ENCODE measurements around the gene TAF15. TPM values are rescaled to one million over a fixed set of nuclear protein-coding genes. Genes with fewer than 3 reads are reported as not detected.

Gene TAF15
- total RNA-seq, 1 experiment from 2014 or later, result 10.8 TPM

DNA sequence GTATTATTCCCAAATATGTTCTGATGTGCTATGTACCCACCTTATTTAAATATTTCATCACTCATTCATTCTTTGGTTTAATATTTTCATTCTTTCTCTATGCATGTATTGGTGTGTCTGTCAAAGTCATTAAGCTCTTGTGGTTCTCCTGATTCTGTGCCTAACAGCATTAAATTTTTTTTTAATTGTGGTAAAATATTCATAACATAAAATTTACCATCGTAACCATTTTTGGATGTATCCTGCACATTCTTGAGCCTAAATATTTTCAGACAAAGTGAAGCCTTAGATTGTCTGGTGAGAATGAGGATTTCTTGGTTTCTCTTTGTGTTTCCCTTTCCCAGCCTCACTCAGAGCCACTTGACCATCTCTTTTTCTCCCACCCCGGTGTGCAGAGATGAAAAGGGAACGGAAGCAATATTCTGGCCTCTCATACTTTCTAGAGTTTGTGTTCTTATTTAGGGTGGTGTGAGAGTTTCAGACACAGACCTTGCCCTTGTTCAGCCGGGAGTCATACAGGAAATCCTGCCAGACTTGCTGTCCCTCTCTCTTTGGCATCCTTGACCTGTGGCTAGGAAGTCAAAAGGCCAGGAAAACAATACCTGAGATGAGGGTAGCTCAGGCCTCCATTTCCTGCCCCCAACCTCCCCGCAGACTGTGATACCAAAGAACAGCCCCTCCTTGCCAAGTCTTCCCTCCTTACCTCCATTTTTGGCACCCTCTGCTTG, 66.0 kb downstream of the TAF15 start:
- Histone ChIP-seq H3K36me3 (no peaks in the 10 kb centered on the region), H3K4me3 (no peak overlapping the region), H3K27me3 (no peaks in the 10 kb centered on the region), H3K9me3 (no peaks in the 10 kb centered on the region)
- DNase-seq, result no peak

DNA sequence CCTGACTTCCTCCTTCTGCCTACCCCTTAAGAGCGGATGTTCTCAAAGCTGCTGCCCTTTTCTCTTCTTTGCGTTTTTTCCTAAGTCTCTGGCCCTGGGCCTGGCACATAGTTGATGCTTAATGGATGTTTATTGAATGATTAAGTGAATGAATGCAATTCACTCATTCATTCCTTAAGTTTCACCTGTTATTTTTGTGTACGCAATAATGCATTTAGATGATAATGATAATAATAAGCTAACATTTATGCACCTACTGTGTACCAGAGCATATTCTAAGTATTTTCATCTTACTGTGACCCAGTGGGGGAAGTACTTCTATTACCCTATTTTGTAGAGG, 66.5 kb downstream of the TAF15 start:
- H3K27me3 ChIP-seq, result no peaks in the 10 kb centered on the region
- H3K9me3 ChIP-seq, result no peaks in the 10 kb centered on the region
- DNase-seq, result no peak
- H3K36me3 ChIP-seq, result no peaks in the 10 kb centered on the region
- no peak overlapping the region for H3K4me3 ChIP-seq

DNA sequence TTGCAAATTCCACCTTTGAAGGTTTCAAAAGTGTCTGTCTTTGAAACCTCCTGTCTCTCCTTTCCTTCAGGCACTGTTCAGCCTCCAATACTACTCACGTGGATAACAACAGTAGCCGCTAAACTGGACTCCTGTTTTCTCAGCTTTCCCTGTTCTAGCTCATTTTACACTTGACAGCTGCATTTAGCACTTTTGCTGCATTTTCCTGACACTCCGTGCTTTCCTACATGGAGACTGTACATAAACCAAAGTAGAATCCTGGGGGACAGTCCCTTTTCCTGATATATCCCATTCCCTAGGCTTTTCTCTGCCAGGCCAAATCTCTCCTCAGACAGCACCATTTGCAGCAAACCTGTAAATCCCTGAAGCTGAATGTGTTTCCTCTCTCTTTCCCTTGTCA, 67.2 kb downstream of the TAF15 start:
- no peak overlapping the region for H3K4me3 ChIP-seq
- DNase-seq, result no peak
- H3K9me3 ChIP-seq, result no peaks in the 10 kb centered on the region
- H3K27me3 ChIP-seq, result no peaks in the 10 kb centered on the region
- H3K36me3 ChIP-seq, result no peaks in the 10 kb centered on the region

DNA sequence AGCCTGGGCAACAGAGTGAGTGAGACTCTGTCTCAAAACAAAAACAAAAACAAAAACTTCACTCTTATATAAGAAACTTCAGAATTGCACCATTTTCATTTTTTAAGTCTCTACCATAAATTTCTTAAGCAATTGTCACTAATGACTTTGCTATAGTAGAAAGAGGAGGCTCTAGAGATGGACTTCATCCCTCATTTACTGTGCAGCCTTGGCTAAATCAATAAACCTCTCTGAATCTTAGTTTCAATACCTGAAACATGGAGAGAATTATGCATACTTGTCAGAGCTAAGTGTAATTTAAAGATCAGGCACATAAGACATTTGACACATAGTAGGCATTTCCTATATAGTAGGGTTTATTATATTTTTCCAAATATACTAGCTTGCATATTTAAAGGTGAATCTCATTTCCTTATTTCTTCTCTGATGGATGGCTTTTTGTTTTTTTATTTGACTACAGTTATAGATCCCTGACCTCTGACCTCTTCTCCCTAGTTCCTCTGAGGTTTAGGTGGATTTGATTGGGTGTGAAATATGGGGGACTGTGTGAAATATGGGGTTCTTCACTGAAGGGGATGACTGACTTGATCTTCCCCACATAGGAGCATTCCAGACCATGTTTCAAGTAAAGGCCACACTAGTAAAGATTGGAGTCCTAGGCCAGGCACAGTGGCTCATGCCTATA, 68.2 kb downstream of the TAF15 start:
- Histone ChIP-seq H3K36me3 (no peaks in the 10 kb centered on the region), H3K9me3 (no peaks in the 10 kb centered on the region), H3K4me3 (no peak overlapping the region), H3K27me3 (no peaks in the 10 kb centered on the region)
- no peak for DNase-seq

DNA sequence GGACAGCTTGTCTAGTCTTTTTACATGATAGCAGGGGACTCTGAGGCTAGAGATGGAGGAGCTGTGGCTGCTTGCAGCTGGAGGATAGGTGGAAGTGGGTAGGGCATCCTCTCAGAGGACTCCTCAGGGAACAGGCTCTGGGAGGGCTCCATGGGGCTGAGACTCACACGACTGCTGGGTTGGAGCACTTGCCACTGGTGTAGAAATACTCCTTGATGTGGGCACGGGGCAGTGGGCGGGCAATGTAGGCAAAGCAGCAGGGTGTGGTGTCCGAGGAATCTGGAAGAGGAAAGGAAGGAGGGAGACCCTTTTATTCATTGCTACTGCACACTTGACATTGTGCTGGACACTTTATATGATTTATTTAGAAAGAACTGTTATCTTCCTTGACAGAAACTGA, 69.1 kb downstream of the TAF15 start:
- Histone ChIP-seq H3K9me3 (no peaks in the 10 kb centered on the region), H3K36me3 (no peaks in the 10 kb centered on the region), H3K4me3 (no peak overlapping the region), H3K27me3 (no peaks in the 10 kb centered on the region)
- DNase-seq, result no peak

DNA sequence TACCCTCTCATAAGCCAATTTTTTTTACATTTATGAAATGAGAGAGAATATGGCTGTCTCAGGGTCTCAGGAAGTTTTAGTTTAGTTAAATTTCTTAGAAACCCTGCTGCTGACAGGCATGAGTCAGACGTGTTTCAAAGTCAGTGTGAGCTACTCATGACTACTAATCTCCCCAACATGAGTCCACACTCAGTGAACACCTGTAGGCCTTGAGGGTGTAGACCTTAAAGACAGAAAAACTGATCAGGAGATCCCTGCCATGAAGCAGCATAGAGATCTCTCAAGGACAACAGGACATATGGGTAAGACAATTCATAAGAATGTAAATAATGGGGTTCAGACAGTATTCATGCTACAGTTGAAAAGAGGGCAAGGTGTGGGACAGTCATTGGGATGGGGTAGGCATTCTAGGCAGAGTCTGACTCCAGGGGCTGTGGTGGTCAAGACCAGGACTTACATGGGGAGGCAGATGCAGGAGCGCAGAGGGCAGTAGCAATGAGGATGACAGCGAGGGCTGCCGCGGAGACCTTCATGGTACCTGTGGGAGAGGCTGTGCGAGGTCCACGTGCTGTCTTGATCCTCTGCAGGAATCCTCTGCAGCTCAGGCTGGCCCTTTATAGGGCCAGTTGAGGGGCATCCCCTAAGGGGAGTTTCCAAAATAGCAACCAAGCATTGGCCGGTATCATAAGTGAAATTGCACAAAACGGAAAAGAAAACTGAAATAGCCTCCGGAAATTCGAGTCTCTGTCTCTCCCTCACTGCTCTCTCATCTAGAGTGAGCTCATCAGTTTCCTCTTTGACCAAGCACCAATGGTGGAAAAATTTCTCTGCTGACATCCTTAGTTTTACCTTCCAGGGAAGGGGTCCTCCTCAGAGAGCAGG, 70.7 kb downstream of the TAF15 start, which contains the start of gene CCL5:
TSS of gene CCL5 (minus strand) at position 588 of the 882 bp plus-strand sequence.
- no peak within 1 kb of the TSS for H3K4me3 ChIP-seq
- DNase-seq, result no peak
- no peaks in the 10 kb centered on the region for H3K9me3 ChIP-seq
- H3K36me3 ChIP-seq, result no peaks in the 10 kb centered on the region
- H3K27me3 ChIP-seq, result no peaks in the 10 kb centered on the region

DNA sequence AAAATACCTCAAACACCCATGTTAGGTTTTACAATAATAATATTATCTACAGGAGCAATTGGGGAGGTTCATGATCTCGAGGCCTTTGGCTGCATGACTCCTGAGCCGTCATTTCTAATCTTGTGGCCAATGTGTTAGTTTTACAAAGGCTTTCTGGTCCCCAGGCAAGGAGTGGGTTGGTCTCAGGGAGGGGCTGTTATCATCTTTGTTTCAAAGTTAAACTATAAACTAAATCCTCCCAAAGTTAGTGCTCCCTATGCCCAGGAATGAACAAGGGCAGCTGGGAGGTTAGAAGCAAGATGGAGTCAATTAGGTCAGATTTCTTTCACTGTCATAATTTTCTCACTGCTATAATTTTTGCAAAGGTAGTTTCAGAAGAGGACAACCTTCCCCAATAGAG, 80.0 kb downstream of the TAF15 start:
- Histone ChIP-seq H3K9me3 (no peaks in the 10 kb centered on the region), H3K36me3 (no peaks in the 10 kb centered on the region), H3K27me3 (no peaks in the 10 kb centered on the region), H3K4me3 (no peak overlapping the region)
- no peak for DNase-seq

DNA sequence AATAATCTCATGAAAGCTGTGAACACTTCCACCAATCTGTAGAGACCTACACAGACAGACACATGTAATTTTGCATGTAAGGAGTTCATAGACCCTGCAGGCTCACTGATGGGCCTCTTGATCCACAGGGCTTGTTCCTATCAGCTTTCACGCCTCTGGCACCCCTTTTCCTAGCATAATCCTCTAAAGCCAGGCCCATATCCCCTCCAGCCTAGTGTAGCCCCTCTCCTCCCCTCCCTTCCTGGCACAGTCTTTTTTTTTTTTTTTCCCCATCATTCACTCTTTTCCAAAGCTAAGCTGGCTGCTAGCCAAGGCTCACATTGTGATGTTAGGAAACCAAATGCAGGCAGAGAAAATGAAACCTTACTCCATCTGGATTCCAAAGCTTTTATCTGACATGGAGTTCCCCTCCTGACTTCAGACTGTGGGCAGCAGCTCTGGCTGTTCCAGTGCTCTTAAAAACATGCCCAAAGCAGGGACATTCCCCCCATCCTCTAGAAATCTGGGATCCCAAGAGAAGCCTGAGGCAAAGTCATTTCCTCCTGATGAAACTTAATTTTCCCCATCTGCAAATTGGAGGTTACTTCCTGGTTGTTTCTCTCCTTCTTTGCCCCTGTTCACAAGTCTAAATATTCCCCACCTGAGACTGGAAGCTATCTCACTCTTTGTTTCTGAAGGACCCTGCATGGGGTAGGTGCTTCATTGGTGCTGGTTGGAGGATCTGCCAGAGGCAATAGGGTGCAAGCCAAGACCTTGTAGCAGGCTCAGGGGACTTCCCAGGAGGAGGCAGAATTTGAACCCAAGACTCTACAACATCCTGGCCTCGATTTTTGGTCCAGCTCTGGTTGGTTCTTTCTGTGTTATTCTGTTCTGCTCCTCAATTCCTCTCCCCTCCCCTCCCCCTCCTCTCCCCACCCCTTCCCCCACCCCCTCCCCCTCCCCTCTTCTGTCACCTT, 80.8 kb downstream of the TAF15 start:
- Histone ChIP-seq H3K4me3 (no peak overlapping the region), H3K27me3 (no peaks in the 10 kb centered on the region), H3K9me3 (no peaks in the 10 kb centered on the region), H3K36me3 (no peaks in the 10 kb centered on the region)
- DNase-seq, result no peak

DNA sequence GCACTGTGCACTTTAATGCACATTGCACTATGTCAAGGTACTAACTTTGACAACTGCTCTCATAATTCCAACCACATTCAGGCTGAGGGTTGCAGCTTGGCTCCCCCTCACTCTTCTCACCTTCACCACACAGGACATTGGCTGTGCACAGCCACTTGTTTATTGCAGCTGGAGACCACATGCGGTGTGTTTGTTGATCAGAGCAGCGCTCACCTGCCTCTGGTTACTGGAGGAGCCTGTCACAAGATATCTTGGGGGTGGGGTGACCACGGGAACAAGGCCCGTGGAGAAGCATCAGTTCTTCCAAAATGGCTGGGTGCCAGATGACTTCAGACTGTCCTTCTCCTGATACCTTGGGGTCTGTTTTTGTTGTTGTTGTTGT, 81.5 kb downstream of the TAF15 start:
- Histone ChIP-seq H3K27me3 (no peaks in the 10 kb centered on the region), H3K4me3 (no peak overlapping the region), H3K9me3 (no peaks in the 10 kb centered on the region), H3K36me3 (no peaks in the 10 kb centered on the region)
- no peak for DNase-seq

DNA sequence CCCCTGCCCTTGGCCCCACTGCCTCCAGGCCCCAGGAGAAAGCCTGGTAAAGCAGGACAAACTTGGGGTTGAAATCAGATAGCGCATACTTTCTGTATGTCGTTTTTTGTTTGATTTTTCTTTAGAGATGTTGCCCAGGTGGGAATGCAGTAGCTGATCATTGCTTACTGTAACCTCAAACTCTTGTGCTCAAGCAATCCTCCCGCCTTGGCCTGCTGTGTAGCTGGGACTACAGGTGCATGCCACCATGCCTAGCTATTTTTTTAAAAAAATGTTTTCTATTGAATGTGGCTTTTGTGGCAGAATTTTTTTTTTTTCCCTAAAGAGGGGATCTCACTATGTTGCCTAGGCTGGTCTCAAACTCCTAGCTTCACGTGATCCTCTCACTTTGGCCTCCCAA, 82.0 kb downstream of the TAF15 start:
- H3K27me3 ChIP-seq, result no peaks in the 10 kb centered on the region
- no peaks in the 10 kb centered on the region for H3K36me3 ChIP-seq
- no peak overlapping the region for H3K4me3 ChIP-seq
- no peaks in the 10 kb centered on the region for H3K9me3 ChIP-seq
- no peak for DNase-seq

DNA sequence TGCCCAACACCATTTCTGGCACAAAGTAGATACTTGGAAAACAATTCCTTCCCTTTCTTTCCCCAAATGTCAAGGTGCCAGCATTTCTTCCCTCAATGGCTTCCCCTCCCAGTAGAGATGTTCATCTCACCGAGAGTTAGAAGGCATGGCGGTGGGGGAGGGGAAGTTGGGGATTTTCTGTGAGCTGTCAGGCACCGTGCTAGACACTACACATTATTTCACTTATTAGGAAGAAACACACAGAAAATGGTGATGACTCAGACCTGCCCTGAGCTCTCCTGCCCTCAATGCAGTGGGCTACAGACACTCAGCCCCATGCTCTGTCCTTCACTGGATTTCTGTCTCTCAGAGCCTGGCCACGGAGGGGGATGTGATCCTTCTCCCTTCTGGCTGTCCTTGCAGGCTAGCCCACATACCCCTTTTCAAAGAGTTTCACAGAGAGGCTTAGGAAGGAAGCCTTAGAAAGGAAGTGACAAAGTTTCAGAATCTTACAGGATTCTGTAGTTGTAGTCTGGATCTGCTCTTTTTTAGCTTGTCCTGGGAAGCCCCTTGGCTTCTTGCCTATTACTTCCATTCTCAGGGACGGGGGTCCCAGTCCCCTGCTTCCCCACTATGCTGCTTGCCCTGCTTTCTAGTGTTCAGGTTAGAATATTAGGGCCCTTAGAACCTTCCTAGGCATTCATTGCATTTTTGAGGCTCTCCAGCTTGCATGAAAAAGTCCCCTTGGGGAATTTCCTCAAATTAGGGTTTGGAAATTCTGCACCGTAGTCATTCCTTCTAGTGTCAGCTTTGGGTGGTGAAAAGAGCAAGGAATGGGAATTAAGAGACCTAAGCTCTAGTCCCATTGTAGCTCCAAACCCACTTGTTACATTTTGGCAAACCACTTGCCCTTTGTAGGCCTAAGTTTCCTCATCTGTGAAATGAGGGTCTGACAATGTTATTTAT, 83.1 kb downstream of the TAF15 start:
- no peaks in the 10 kb centered on the region for H3K36me3 ChIP-seq
- H3K27me3 ChIP-seq, result no peaks in the 10 kb centered on the region
- DNase-seq, result no peak
- no peaks in the 10 kb centered on the region for H3K9me3 ChIP-seq
- no peak overlapping the region for H3K4me3 ChIP-seq

DNA sequence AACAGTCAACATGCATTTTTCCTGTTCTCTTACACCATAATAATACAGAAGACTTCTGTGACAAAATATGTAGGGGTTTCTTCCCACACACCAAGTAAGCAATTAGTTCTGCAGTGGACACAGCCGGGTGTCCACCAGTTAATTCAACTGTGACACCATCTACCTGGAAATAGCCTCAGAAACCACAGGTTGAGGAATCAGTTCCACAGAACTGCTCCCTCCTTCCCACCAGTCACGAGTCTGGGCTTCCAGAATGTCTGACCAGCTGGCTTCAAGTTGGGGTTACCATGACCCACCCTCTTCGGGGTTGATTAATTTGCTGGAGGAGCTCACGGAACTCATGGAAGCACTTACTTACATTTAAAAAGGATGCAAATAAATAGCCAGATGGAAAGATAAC, 84.5 kb downstream of the TAF15 start:
- Histone ChIP-seq H3K27me3 (no peaks in the 10 kb centered on the region), H3K4me3 (no peak overlapping the region), H3K9me3 (no peaks in the 10 kb centered on the region), H3K36me3 (no peaks in the 10 kb centered on the region)
- DNase-seq, result no peak

DNA sequence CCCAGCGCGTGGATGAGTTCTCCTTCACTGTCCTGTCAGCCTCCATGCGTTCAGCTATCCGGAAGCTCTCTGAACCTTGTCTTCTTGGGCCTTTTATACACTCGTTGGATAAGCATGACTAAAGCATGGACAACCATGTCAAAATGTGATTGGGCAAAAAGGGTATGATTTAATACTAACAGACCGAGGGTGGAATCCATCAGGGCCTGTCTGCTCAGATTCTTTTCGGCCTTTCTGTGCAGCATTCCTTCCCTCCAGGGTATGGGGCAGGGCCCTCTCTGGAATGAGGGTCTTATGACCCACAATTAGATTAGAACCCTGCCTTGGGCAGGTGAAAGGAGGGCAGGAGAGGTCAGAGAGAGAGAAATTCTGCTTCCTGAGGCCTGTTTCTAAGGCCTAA, 84.9 kb downstream of the TAF15 start:
- Histone ChIP-seq H3K27me3 (no peaks in the 10 kb centered on the region), H3K9me3 (no peaks in the 10 kb centered on the region), H3K4me3 (no peak overlapping the region), H3K36me3 (no peaks in the 10 kb centered on the region)
- DNase-seq, result no peak

DNA sequence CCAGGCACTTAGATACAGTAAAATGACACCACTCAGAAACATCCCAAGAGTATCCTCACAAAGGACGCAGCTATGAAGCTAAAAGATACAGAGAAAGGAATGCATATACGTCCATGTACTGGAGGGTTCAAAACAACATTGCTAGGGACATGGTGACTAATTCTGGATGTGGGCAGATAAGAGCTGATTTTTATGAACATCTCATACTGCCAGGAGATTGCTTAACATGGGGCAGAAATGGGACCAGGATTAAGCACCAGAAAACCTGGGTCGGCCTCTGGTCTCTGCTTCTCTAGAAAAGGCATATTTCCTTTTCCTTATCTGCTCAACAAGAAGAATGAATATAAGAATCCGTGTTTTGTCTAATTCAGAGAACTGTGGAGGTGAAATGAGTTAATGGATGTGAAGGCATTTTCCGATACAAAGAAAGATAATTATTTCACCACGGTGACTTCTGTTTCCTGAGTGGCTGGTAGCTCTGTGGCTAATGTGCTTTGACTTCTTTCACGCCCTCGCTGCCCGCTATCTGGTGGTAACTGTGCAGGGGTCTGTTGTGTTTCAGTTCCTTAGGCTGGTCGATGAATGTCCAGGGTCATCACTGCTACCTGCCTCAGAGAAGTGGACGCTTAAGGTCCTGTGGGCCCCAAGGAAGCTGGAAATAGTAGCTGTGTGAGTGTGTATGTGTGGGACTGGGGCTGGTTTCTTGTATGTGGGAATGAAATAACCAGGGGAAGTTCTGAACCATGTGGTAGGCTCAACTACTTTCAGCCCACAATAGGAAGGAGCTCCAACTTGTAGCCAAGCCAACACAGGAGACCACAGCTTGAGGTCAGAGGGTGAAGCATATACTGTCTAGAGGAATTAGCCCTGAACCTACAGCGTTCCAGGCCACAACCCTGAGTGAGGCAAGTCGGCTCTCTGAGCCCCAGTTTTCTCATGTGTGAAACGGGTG, 86.6 kb downstream of the TAF15 start:
- Histone ChIP-seq H3K27me3 (no peaks in the 10 kb centered on the region), H3K4me3 (no peak overlapping the region), H3K36me3 (no peaks in the 10 kb centered on the region), H3K9me3 (no peaks in the 10 kb centered on the region)
- DNase-seq, result no peak
